GM18511 (cell line): ENCODE results near the gene HSD11B1.
A peak's percentile ranks its signal among the peaks of the same experiment; 100 is the strongest.

Source experiments
- ATAC-seq: cut with Tn5 transposase; IDR thresholded peaks from one replicate; pipeline ENCODE4 v1.9.1; 2021; ENCODE audit warnings: mild to moderate bottlenecking, moderate library complexity; ENCODE audit not compliant: unreplicated experiment

Gene HSD11B1

DNA sequence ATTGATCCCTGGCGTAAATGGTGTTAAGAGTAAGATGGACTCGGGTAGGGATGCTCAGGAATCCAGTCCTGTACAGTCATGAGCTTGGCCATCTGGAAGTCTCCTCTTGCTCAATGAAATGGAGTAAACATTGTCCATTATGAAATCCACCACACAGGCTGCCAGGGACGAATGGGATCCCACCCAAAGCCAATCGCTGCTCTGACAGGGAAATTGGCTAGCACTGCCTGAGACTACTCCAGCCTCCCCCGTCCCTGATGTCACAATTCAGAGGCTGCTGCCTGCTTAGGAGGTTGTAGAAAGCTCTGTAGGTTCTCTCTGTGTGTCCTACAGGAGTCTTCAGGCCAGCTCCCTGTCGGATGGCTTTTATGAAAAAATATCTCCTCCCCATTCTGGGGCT, at the start of gene HSD11B1:
Gene HSD11B1, plus strand, starts transcription at position 263 of the 400 bp plus-strand sequence. Its CDS starts 97 bp downstream, at position 360.
- no peak for ATAC-seq

- ATAC-seq: no peak
Observed at GRCh38 chr1:209655411-209656231, 49.0 kb upstream of the HSD11B1 start.

DNA sequence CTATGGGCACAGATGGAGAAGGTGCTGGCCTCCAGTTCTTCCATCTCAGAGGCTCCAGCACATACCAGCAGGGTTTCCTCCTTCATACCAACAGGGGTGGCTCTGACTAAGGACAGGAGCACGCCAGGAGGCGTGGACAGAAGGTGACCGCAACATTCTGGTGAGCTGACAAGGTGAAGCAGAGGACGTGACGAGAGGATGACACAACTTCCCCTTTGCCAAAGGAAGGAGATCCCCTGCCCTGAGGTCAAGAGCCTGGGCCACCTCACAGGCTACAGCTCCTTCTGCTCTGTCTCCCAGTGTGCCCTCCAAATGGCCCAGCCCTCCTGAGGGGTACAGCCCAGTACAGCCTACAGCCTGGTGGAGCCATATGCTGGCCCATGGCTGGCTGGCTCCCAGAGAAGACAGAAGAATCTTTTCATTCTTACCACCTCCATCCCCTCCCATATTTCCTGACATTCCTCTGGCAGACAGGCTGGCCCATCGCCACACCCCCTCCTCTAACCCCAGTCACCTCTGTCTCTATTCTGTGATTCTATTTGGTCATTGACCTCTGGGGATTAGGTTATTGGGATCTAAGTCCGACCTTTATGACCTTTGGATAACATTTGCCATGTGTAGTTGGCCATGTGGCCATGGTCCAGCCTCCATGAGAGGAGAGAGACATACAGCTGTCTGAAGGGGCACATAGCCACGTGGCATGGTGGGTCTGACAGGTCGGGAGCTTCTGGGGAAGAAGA, 47.3 kb upstream of the HSD11B1 start:
- ATAC-seq: no peak

GRCh38 chr1:209657918-209658317, 46.7 kb upstream of the HSD11B1 start:
- ATAC-seq: no peak

DNA sequence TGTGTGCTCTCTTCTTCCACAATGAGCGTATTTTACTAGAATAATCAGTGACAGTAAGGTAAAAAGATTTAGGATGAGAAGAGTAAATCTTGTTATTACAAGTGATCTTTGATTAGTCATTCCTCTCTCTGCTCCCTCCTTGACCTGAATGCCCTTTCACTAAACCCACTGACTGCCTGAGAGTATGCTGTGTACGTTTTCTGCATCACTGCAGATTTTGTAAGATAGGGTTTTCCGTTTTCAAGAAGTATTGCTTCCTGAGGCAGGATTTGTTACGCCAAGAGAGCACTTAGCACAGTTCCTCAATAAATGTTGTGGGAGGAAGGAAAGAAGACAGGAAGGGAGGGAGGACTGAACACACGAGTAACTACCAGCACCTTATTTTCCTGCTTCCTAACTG, 44.7 kb upstream of the HSD11B1 start:
- ATAC-seq: peak; percentile 96

DNA sequence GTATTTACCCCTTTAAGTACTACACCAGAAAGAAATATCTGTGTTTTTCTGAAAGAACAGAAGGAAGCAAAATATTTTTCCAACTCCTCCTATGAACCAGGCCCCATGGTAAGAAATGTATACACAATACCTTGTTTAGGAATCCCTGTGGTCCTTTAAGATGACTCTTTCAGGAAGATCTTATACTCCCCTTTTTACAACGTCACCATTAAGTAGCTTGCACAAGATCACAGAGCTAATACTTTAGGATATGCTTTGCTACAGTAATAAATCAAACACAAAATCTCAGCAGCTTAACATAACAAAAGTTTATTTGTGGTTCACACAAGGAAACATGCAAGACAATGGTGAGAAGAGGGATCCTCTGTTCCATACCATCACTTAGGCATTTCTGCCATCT, 43.6 kb upstream of the HSD11B1 start:
- no peak for ATAC-seq

DNA sequence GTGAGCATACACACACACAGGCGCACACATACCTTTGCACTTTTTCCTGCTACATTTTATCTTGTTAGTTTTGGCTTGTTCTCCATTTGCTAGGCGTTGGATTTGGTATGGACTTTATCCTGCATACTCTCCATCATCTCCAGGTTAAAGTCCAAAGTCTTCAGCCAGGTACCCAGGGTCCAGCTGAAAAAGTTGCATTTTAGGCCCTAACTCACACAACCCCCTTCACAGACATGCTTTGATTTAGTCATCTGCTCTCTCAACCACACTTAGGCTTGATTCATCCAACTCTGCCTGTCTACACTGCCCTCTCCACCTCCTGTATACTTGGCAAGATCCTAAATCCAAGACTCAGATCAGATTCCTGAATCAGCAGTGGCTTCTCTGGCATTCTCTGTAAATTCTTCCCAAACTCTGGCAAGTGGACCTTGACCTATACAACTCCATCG, 41.7 kb upstream of the HSD11B1 start:
- ATAC-seq: no peak

GRCh38 chr1:209667103-209667502, 37.5 kb upstream of the HSD11B1 start:
- no peak for ATAC-seq

GRCh38 chr1:209667708-209668107, 36.9 kb upstream of the HSD11B1 start:
- no peak for ATAC-seq

- no peak for ATAC-seq
Observed at GRCh38 chr1:209670441-209671082, 34.1 kb upstream of the HSD11B1 start.

DNA sequence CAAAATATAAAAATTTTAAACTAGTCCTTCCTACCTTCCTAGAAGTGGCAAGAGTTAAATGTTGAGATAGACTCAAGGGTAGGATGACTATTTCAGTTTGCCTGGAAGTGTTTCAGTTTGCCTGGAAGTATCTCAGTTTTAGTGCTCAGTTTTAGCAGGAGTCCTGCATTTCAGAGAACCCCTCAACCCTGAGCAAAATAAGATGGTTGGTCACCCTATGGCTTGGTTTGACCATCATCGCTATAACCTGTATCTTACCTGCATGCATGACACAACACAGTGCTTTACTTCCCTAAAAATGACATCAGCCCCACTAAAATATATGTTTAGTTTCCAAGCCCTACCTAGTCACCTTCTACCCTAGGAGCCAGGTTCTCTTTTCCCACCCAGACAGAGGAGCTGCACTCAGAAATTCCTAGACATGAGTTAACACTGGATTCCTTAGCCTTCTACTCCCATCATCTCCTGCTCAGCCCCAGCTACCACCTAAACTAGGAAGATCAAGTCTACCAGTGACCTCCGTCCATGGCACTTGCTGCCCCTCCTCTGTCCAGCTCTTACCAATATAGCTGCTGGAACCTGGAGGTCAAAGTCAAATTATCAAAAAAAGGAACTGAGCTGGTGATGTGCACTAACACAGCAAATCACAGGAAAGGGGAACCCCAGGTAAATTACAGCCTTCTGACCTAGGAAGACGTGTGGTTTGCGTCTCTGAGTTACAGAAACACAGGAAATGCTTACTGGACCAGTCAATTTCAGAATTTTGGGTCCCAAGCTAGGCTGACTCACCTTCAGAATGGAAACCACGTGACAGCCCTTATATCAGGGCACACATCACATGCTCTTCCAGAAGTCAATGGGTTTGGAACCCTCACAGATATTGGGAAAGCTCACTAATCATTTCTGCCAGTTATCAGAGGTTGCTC, 31.7 kb upstream of the HSD11B1 start:
- peak; percentile 94 for ATAC-seq

DNA sequence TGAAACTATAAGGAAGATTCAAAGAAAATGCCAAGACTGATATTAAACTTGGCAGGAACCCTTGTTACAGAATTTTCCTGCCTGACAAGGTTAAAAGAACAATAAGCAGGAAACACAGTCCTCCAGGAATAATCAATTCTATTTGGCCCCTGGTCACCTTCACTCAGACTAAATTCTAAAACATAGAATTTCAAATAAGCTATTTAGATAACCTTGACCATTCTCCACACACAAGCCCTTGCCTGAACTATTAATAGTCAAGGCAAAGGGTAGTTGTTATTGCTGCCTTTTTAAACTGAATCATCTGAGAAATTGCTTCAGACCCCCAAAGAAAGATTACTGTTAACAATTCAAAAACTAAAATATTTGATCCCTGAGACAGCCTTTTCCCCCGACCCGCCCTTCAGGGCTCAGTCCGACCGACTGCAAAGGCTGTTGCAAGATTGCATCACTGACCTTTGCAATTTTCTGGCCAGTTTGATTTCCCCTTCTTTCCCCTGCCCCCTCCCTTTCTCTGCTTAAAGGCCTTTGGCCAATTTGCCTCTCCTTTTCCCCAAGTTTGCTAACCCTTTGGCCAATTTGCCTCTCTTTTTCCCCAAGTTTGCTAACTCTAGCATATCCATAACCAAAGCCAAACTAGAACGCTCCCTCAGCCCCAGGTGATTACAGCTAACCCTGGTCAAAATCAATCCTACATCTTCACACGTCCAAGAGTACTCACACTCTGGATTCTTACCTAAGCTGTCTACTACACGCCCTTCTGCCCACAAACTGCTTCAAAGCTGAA, 30.8 kb upstream of the HSD11B1 start:
- ATAC-seq: no peak

DNA sequence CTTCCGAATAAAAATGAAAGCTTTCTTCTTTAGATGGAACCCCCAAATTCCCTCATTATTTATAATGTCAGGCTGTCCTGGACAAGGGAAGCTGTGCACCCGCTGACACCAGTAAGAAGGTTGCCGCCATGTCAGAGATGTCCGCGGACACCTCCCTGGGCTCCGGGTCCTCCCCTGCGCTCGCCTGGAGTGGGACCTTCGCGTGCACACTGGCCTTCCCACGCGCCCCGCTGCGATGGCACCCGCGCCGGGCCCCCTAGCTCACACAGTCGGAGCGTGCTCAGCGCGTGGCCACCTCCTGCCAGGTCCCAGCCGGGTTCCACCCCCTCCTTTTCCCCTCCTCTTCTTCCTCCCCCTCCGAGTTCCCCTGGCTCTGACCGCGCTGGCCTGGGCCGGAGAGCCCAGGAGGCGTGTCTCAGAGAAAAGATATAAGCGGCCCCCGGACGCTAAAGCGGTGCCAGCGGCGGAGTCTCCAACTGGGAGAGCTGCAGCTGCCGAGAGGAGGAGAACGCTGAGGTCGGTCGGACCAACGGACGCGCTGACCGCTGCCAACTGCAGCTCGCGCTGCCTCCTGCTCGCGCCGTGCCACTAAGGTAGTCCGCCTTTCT, 29.6 kb upstream of the HSD11B1 start, which contains the start of gene G0S2:
Gene G0S2, plus strand, starts transcription at position 456 of the 608 bp plus-strand sequence. CDS start 273 bp downstream, outside the sequence.
- ATAC-seq: no peak

DNA sequence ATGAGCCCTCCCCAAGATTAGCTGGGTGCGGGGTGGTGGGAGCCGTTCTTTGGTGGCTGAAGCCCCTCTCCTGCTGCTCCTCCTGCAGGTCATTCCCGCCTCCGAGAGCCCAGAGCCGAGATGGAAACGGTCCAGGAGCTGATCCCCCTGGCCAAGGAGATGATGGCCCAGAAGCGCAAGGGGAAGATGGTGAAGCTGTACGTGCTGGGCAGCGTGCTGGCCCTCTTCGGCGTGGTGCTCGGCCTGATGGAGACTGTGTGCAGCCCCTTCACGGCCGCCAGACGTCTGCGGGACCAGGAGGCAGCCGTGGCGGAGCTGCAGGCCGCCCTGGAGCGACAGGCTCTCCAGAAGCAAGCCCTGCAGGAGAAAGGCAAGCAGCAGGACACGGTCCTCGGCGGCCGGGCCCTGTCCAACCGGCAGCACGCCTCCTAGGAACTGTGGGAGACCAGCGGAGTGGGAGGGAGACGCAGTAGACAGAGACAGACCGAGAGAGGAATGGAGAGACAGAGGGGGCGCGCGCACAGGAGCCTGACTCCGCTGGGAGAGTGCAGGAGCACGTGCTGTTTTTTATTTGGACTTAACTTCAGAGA, 29.0 kb upstream of the HSD11B1 start:
- no peak for ATAC-seq

DNA sequence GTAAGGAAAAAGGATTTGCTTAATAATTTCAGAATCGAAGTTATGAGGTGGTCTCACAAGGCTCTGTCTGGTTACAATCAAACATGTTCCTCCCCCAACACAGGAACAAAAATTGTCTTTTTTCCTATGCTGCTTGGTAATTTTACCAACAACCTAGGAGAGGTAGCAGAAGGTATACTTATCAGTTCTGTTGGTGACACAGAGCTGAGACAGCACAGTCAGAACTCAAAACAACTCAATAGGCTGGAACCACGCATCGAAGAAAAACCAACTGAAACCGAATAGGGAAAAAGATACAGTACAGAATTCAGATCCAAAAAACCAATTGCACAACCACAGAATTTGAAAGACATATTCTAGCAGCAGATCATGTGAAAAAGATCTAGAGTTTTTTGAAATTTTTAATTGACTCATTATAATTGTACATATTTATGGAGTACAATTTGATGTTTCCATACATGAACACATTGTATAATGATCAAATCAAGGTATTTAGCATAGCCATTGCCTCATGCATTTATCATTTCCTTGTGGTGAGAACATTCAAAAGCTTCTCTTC, 25.6 kb upstream of the HSD11B1 start:
- no peak for ATAC-seq

DNA sequence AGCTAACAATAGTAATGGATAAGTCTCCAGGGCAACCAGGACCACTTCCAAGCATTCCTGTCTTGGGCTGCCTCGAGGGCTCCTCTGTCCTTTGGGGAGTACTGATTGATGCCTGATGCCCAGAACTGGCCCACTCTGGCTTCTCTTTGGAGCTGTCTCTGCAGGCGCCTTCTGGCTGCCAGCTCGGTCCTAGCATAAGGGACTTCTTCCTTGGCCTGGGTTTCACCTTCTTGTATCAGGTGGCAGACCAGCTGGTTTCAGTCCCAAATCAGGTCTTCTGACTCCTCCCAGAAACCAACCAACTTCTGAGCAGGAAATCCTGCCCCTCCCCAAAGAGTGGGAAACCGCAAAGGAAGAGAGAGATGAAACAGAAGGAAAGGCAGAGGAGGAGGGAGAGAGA, 18.8 kb upstream of the HSD11B1 start:
- peak; percentile 78 for ATAC-seq

GRCh38 chr1:209686322-209686721, 18.3 kb upstream of the HSD11B1 start:
- no peak for ATAC-seq

DNA sequence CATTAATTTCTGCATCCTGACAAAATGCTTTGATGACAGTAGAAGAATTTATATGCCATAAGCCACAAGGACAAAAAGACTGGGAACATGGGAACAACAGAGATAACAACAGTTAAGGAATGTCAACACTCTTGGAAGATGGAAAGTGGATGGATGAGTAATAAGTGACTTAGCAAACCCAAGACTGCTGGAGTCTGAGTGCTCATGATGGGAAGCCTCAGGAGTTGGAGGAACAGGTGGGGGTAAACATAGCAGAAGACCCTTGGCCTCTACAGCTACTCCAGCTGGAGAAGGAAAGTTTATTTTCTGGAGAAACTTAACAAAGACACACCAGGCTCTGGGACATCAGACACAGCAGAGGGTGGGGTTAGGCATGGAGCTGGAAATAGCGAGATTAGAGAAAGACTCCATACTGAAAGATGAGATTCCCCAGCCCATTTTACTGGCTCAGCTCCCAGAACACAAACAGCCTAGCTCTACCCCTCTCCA, 15.9 kb upstream of the HSD11B1 start:
- ATAC-seq: no peak
